H1 (cell line): ENCODE measurements around the gene DGCR8.

Source experiments
- BRCA1 ChIP-seq: IDR thresholded peaks from 2 replicates; pipeline ENCODE4 v1.6.1; 2012; ENCODE audit warnings: low read depth, low read length, improper control_type of control experiment
- CEBPB ChIP-seq: IDR thresholded peaks from 2 replicates; pipeline ENCODE4 v1.6.1; 2012; ENCODE audit warnings: low read depth, low read length
- CHD2 ChIP-seq: IDR thresholded peaks from 2 replicates; pipeline ENCODE4 v1.6.1; 2012; ENCODE audit warnings: low read length, improper control_type of control experiment
- HDAC2 ChIP-seq, 2 experiments: fragments of 300-600 bp in 1 of 2; sonication (generic) in 1 of 2; IDR thresholded peaks; 2 replicates each; pipeline ENCODE4 v1.6.1; 2011 to 2012; ENCODE audit warnings: low read depth in 2 of 2, low read length in 2 of 2, mild to moderate bottlenecking in 2 of 2, moderate library complexity in 2 of 2, borderline replicate concordance in 1 of 2, inconsistent platforms in 1 of 2
- JUN ChIP-seq: IDR thresholded peaks from 2 replicates; pipeline ENCODE4 v1.6.1; 2011; ENCODE audit warnings: low read depth, mild to moderate bottlenecking, improper control_type of control experiment, low read length
- PHF8 ChIP-seq: fragments of 200-600 bp; sonication (generic); conservative IDR thresholded peaks from 2 replicates; pipeline ENCODE4 v1.7.1; 2012; ENCODE audit warnings: low read depth, mild to moderate bottlenecking, inconsistent platforms, low read length, moderate library complexity
- POLR2AphosphoS5 ChIP-seq: IDR thresholded peaks from 2 replicates; pipeline ENCODE4 v1.6.1; 2011; ENCODE audit warnings: low read depth, low read length
- SRF ChIP-seq: IDR thresholded peaks from 2 replicates; pipeline ENCODE4 v1.6.1; 2011; ENCODE audit warnings: mild to moderate bottlenecking, low read depth, low read length, moderate library complexity
- TF ChIP-seq, protein P1 (sequence below): IDR thresholded peaks from 2 replicates; pipeline ENCODE4 v1.6.1; 2012; ENCODE audit warnings: low read length, inconsistent platforms
- TF ChIP-seq, protein P2 (sequence below), 3 experiments: IDR thresholded peaks; 1 replicate in 2 of 3; 2 replicates in 1 of 3; pipeline versions ENCODE4 v1.5.1 to v1.6.1; 2011; ENCODE audit warnings: low read length in 3 of 3, mild to moderate bottlenecking in 3 of 3, inconsistent platforms in 2 of 3, low read depth in 1 of 3, moderate library complexity in 1 of 3; ENCODE audit not compliant: insufficient read depth in 1 of 3; ENCODE audit errors: control extremely low read depth in 1 of 3

DNA sequence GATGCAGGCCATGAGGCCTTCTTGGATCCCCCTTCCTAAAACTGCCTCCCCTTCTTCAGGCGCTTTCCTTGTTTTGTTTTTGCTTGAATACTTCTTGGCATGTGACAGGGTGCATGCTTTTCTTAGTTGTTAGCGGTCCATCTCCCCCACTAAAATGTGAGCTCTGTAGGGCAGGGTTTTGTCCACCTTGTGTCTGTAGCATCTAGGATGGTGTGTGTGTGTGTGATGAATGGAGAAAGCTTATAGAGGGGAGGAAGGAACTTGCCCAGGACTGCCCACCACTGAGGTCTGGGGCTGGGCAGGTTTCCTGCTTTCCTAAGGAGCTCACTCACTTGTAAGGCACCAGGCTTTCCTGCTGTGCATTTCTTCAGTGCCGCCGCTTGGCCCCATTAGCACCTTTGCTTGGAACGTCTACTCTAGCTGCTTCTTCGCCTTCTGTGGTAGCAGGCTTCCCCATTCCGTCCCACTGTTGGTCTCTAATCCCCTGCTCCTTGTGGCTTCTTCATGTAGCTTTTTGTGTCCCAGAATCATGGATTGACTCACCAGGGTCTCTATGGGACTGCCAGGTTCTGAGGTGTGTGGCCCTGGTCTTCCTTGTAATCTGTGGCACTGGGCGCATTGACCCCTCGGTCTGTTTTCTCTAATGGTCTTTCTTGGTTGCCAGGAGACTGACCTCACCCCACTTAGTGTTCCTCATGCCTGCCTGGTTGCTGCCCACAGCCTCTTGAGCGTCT, 3.3 kb downstream of the DGCR8 start:
- TF ChIP-seq POLR2AphosphoS5: no peak
- TF ChIP-seq, protein P1, sequence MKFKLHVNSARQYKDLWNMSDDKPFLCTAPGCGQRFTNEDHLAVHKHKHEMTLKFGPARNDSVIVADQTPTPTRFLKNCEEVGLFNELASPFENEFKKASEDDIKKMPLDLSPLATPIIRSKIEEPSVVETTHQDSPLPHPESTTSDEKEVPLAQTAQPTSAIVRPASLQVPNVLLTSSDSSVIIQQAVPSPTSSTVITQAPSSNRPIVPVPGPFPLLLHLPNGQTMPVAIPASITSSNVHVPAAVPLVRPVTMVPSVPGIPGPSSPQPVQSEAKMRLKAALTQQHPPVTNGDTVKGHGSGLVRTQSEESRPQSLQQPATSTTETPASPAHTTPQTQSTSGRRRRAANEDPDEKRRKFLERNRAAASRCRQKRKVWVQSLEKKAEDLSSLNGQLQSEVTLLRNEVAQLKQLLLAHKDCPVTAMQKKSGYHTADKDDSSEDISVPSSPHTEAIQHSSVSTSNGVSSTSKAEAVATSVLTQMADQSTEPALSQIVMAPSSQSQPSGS: no peak
- TF ChIP-seq HDAC2 (IDR thresholded peaks at IDR 0.05; ENCODE audit: borderline replicate concordance in 1 of 2, low read depth in 2 of 2, low read length in 2 of 2): no peak
- TF ChIP-seq BRCA1: no peak
- TF ChIP-seq, protein P2, sequence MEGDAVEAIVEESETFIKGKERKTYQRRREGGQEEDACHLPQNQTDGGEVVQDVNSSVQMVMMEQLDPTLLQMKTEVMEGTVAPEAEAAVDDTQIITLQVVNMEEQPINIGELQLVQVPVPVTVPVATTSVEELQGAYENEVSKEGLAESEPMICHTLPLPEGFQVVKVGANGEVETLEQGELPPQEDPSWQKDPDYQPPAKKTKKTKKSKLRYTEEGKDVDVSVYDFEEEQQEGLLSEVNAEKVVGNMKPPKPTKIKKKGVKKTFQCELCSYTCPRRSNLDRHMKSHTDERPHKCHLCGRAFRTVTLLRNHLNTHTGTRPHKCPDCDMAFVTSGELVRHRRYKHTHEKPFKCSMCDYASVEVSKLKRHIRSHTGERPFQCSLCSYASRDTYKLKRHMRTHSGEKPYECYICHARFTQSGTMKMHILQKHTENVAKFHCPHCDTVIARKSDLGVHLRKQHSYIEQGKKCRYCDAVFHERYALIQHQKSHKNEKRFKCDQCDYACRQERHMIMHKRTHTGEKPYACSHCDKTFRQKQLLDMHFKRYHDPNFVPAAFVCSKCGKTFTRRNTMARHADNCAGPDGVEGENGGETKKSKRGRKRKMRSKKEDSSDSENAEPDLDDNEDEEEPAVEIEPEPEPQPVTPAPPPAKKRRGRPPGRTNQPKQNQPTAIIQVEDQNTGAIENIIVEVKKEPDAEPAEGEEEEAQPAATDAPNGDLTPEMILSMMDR (IDR thresholded peaks at IDR 0.05; ENCODE audit: control extremely low read depth in 1 of 3, insufficient read depth in 1 of 3, low read depth in 1 of 3, low read length in 3 of 3): no peak
- no peak for TF ChIP-seq PHF8
- no peak for TF ChIP-seq JUN
- no peak for TF ChIP-seq CEBPB
- TF ChIP-seq SRF: no peak
- TF ChIP-seq CHD2: no peak
